HepG2 (cell line): ENCODE results near the gene MBD3. TPM values are rescaled to one million over a fixed set of nuclear protein-coding genes. Genes with fewer than 3 reads are reported as not detected.

Source experiments
- CBX1 ChIP-seq: IDR thresholded peaks from one replicate; pipeline ENCODE4 v1.6.1; 2016; ENCODE audit warnings: antibody characterized with exemption, low read depth
- GATAD2A ChIP-seq: IDR thresholded peaks from 2 replicates; pipeline ENCODE4 v1.6.1; 2016
- HNRNPK ChIP-seq: fragments of 200-400 bp; formaldehyde crosslinking; IDR thresholded peaks from 2 replicates; pipeline ENCODE4 v1.6.1; 2018; ENCODE audit warnings: low read length, low read depth, moderate library complexity, mild to moderate bottlenecking; ENCODE audit not compliant: poor library complexity, severe bottlenecking
- HOXA5 ChIP-seq: sonication (generic); formaldehyde crosslinking; IDR thresholded peaks from 2 replicates; pipeline ENCODE4 v1.4.0; 2020; ENCODE audit warnings: missing genetic modification reagents
- MAFG ChIP-seq: sonication (generic); formaldehyde crosslinking; IDR thresholded peaks from 2 replicates; pipeline ENCODE4 v1.5.1; 2020; ENCODE audit warnings: mild to moderate bottlenecking, missing genetic modification reagents
- MED1 ChIP-seq: sonication (generic); formaldehyde crosslinking; IDR thresholded peaks from 2 replicates; pipeline ENCODE4 v1.4.0; 2020; ENCODE audit warnings: missing genetic modification reagents
- MTF2 ChIP-seq: sonication (generic); formaldehyde crosslinking; IDR thresholded peaks from 2 replicates; pipeline ENCODE4 v1.5.0; 2020; ENCODE audit warnings: missing genetic modification reagents, borderline replicate concordance
- NR3C1 ChIP-seq: sonication (generic); formaldehyde crosslinking; IDR thresholded peaks from 2 replicates; pipeline ENCODE4 v1.4.0; 2020; ENCODE audit warnings: missing genetic modification reagents
- RFXANK ChIP-seq: IDR thresholded peaks from 2 replicates; pipeline ENCODE4 v1.6.1; 2016
- SKI ChIP-seq: fragments of 450-650 bp; IDR thresholded peaks from one replicate; pipeline ENCODE4 v1.6.1; 2018; ENCODE audit warnings: mild to moderate bottlenecking; ENCODE audit not compliant: partially characterized antibody
- ZBTB2 ChIP-seq: sonication (generic); formaldehyde crosslinking; IDR thresholded peaks from 2 replicates; pipeline ENCODE4 v1.8.0; 2022; ENCODE audit warnings: low read depth, missing genetic modification reagents
- ZNF101 ChIP-seq: sonication (generic); formaldehyde crosslinking; IDR thresholded peaks from 2 replicates; pipeline ENCODE4 v1.4.0; 2020; ENCODE audit warnings: mild to moderate bottlenecking, low read depth, missing genetic modification reagents, borderline replicate concordance
- ZNF136 ChIP-seq: sonication (generic); formaldehyde crosslinking; IDR thresholded peaks from 2 replicates; pipeline ENCODE4 v1.8.1; 2022; ENCODE audit warnings: low read depth, mild to moderate bottlenecking, moderate library complexity, missing genetic modification reagents
- ZNF232 ChIP-seq: sonication (generic); formaldehyde crosslinking; IDR thresholded peaks from 2 replicates; pipeline ENCODE4 v1.4.0; 2020; ENCODE audit warnings: missing genetic modification reagents, borderline replicate concordance
- ZNF382 ChIP-seq: sonication (generic); formaldehyde crosslinking; IDR thresholded peaks from 2 replicates; pipeline ENCODE4 v1.5.0; 2020; ENCODE audit warnings: missing genetic modification reagents, mild to moderate bottlenecking, borderline replicate concordance
- ZNF414 ChIP-seq: sonication (generic); formaldehyde crosslinking; IDR thresholded peaks from 2 replicates; pipeline ENCODE4 v1.5.0; 2020; ENCODE audit warnings: missing genetic modification reagents
- ZNF567 ChIP-seq: sonication (generic); formaldehyde crosslinking; IDR thresholded peaks from 2 replicates; pipeline ENCODE4 v1.8.1; 2023; ENCODE audit warnings: mild to moderate bottlenecking, missing genetic modification reagents, borderline replicate concordance
- ZNF646 ChIP-seq: sonication (generic); formaldehyde crosslinking; IDR thresholded peaks from 2 replicates; pipeline ENCODE4 v1.9.0; 2021; ENCODE audit warnings: mild to moderate bottlenecking, missing genetic modification reagents
- polyA plus RNA-seq, 8 experiments: library from polyadenylated mRNA; depleted of rRNA in 3 of 8; stranded (reverse) in 7 of 8; unstranded in 1 of 8; fragments of >200 nt; fragmentation: Illumina TruSeq in 4 of 8; extraction: Trizol in 4 of 8; gene quantifications; 2 replicates each; pipeline versions ENCODE4 v1.2.1 to v1.2.3, GENCODE V29; 2011 to 2016; ENCODE audit warnings: low read depth in 4 of 8, missing spikeins in 1 of 8, mixed read lengths in 1 of 8; ENCODE audit not compliant: insufficient read depth in 1 of 8
- total RNA-seq, 5 experiments: library from RNA; depleted of rRNA; stranded (reverse); fragments of >200 nt; fragmentation: Illumina TruSeq; extraction: Trizol; gene quantifications; 2 replicates each; pipeline ENCODE4 v1.2.3, GENCODE V29; 2016; ENCODE audit warnings: low read depth in 1 of 5
- TF ChIP-seq, protein P1 (sequence below): sonication (generic); formaldehyde crosslinking; IDR thresholded peaks from 2 replicates; pipeline ENCODE4 v1.5.0; 2020; ENCODE audit warnings: mild to moderate bottlenecking, missing genetic modification reagents

Gene MBD3
- total and polyA plus RNA-seq, 2 of the 13 experiments (the other 11 are each of a cell fraction or from before 2014, with no cell fraction given) = 21.2 to 76.9 TPM

GRCh38 chr19:1592024-1592754, 476 bp downstream of the MBD3 start (continued):
- TF ChIP-seq ZNF646 (CRISPR knock-in tag) = no peak
- TF ChIP-seq HOXA5 = 0 out of 2 replicates have a peak, but pooled peaks have one; percentile 14
- TF ChIP-seq ZBTB2 = peak; percentile 87
- peak; percentile 76; the same call in 1 of the 2 replicates for TF ChIP-seq ZNF101
- TF ChIP-seq MAFG (CRISPR knock-in tag) = no peak
- no peak; the same call in 1 of the 2 replicates for TF ChIP-seq ZNF414 (CRISPR knock-in tag)
- no peak for TF ChIP-seq ZNF136
- TF ChIP-seq MED1 (CRISPR knock-in tag) = peak; percentile 53
- TF ChIP-seq NR3C1 (CRISPR knock-in tag) = no peak
- no peak for TF ChIP-seq GATAD2A (CRISPR knock-in tag)
- no peak for TF ChIP-seq ZNF567 (CRISPR knock-in tag)
- TF ChIP-seq, protein P1, sequence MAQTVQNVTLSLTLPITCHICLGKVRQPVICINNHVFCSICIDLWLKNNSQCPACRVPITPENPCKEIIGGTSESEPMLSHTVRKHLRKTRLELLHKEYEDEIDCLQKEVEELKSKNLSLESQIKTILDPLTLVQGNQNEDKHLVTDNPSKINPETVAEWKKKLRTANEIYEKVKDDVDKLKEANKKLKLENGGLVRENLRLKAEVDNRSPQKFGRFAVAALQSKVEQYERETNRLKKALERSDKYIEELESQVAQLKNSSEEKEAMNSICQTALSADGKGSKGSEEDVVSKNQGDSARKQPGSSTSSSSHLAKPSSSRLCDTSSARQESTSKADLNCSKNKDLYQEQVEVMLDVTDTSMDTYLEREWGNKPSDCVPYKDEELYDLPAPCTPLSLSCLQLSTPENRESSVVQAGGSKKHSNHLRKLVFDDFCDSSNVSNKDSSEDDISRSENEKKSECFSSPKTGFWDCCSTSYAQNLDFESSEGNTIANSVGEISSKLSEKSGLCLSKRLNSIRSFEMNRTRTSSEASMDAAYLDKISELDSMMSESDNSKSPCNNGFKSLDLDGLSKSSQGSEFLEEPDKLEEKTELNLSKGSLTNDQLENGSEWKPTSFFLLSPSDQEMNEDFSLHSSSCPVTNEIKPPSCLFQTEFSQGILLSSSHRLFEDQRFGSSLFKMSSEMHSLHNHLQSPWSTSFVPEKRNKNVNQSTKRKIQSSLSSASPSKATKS = no peak
- TF ChIP-seq CBX1 = no peak
- no peak for TF ChIP-seq RFXANK (CRISPR knock-in tag)
- no peak for TF ChIP-seq SKI
- 0 out of 2 replicates have a peak, but pooled peaks have one; percentile 6 for TF ChIP-seq ZNF232 (CRISPR knock-in tag)
- TF ChIP-seq ZNF382 (CRISPR knock-in tag) = no peak
- peak; percentile 64 for TF ChIP-seq HNRNPK
- no peak for TF ChIP-seq MTF2
